Testis (tissue), 2 donors: ENCODE measurements around the gene CA5B.

Experiments used
- POLR2A ChIP-seq: fragments of 450-650 bp; IDR thresholded peaks from one replicate; pipeline ENCODE4 v1.6.1; 2017; ENCODE audit warnings: antibody characterized with exemption, mild to moderate bottlenecking, moderate library complexity
- TF ChIP-seq, protein P1 (sequence below), 3 experiments: fragments of 450-650 bp in 2 of 3; fragments of 200-600 bp in 1 of 3; sonication (generic) in 1 of 3; IDR thresholded peaks; one replicate each; pipeline ENCODE4 v1.5.1; 2016 to 2019; ENCODE audit warnings: antibody characterized with exemption in 3 of 3, mild to moderate bottlenecking in 2 of 3, moderate library complexity in 1 of 3

DNA sequence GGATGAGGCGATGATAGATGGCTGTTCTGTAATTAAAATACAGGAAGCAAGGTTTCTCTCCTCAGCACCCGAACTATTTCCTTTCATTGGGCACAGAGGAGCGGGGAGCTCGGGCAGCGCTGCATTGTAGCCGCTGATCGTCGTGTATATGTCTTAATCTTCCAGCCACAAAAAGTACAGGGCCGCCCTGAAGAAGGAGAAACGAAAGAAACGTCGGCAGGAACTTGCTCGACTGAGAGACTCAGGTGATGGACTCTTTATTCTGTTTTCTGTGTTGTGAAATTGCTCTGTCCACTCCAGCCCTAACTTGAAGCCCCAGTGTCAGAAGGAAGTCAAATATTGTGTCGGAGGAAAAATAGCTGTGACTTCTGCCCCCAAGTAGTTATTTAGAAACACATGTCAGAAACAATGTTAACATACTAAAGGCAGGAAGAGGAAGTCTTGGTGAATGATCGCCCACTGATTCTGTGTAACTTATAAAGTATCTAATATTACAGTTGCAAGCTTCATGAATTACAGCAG is 52.8 kb downstream of the CA5B start:
- TF ChIP-seq, protein P1, sequence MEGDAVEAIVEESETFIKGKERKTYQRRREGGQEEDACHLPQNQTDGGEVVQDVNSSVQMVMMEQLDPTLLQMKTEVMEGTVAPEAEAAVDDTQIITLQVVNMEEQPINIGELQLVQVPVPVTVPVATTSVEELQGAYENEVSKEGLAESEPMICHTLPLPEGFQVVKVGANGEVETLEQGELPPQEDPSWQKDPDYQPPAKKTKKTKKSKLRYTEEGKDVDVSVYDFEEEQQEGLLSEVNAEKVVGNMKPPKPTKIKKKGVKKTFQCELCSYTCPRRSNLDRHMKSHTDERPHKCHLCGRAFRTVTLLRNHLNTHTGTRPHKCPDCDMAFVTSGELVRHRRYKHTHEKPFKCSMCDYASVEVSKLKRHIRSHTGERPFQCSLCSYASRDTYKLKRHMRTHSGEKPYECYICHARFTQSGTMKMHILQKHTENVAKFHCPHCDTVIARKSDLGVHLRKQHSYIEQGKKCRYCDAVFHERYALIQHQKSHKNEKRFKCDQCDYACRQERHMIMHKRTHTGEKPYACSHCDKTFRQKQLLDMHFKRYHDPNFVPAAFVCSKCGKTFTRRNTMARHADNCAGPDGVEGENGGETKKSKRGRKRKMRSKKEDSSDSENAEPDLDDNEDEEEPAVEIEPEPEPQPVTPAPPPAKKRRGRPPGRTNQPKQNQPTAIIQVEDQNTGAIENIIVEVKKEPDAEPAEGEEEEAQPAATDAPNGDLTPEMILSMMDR (IDR thresholded peaks at IDR 0.05): no peak
- TF ChIP-seq POLR2A: no peak
